ENCODE measurements around the gene VWDE.

VWDE gene

GRCh38 chr7:12327922-12328321, 75.7 kb downstream of the VWDE start:
- DNase-seq, result no peak

- no peak for DNase-seq
Measured at GRCh38 chr7:12325646-12326045, 78.0 kb downstream of the VWDE start.

GRCh38 chr7:12323415-12323814, 80.2 kb downstream of the VWDE start:
- DNase-seq, result no peak

- DNase-seq, result peak; percentile 78
Measured at GRCh38 chr7:12322903-12323300, 80.8 kb downstream of the VWDE start.

GRCh38 chr7:12322284-12322902, 81.3 kb downstream of the VWDE start:
- DNase-seq, result peak; percentile 70

GRCh38 chr7:12320987-12321647, 82.5 kb downstream of the VWDE start:
- peak; percentile 53 for DNase-seq

GRCh38 chr7:12320241-12320986, 83.3 kb downstream of the VWDE start:
- DNase-seq, result peak; percentile 46

- DNase-seq, result no peak
Measured at GRCh38 chr7:12317675-12318074, 86.0 kb downstream of the VWDE start.

GRCh38 chr7:12316925-12317324, 86.7 kb downstream of the VWDE start:
- DNase-seq, result no peak

GRCh38 chr7:12315049-12315448, 88.6 kb downstream of the VWDE start:
- DNase-seq, result peak; percentile 90

- DNase-seq, result no peak
Measured at GRCh38 chr7:12314199-12314598, 89.5 kb downstream of the VWDE start.

GRCh38 chr7:12305502-12305901, 98.2 kb downstream of the VWDE start:
- no peak for DNase-seq

- DNase-seq, result peak; percentile 95
Measured at GRCh38 chr7:12303495-12303894, 100.2 kb downstream of the VWDE start.

GRCh38 chr7:12303062-12303461, 100.6 kb downstream of the VWDE start:
- DNase-seq, result peak; percentile 78

- no peak for DNase-seq
Measured at GRCh38 chr7:12300415-12300814, 103.2 kb downstream of the VWDE start.

GRCh38 chr7:12299367-12299766, 104.3 kb downstream of the VWDE start:
- DNase-seq, result no peak

- DNase-seq, result no peak
Measured at GRCh38 chr7:12297283-12298108, 106.2 kb downstream of the VWDE start.

- DNase-seq, result no peak
Measured at GRCh38 chr7:12296051-12296570, 107.6 kb downstream of the VWDE start.

GRCh38 chr7:12294701-12295100, 109.0 kb downstream of the VWDE start:
- DNase-seq, result no peak

GRCh38 chr7:12291870-12292269, 111.8 kb downstream of the VWDE start:
- DNase-seq, result peak; percentile 17

GRCh38 chr7:12290761-12291160, 112.9 kb downstream of the VWDE start:
- no peak for DNase-seq

- no peak for DNase-seq
Measured at GRCh38 chr7:12289996-12290395, 113.7 kb downstream of the VWDE start.

GRCh38 chr7:12287901-12288300, 115.8 kb downstream of the VWDE start:
- peak; percentile 99 for DNase-seq

Data from NCI-H69 (cell line).